BLaER1 (cell line): ENCODE results near the gene CALB2.

Experiments used
- H3K27ac ChIP-seq: shearing (Covaris generic); formaldehyde crosslinking; 2 replicates; pipeline ENCODE4 v1.8.1; 2022
- H3K27me3 ChIP-seq: shearing (Covaris generic); formaldehyde crosslinking; 2 replicates; pipeline ENCODE4 v1.8.1; 2022
- H3K36me3 ChIP-seq: shearing (Covaris generic); formaldehyde crosslinking; 2 replicates; pipeline ENCODE4 v1.8.1; 2022
- H3K4me1 ChIP-seq: shearing (Covaris generic); formaldehyde crosslinking; 2 replicates; pipeline ENCODE4 v1.8.1; 2022
- H3K4me2 ChIP-seq: shearing (Covaris generic); formaldehyde crosslinking; 2 replicates; pipeline ENCODE4 v1.8.1; 2022
- H3K4me3 ChIP-seq: shearing (Covaris generic); formaldehyde crosslinking; 2 replicates; pipeline ENCODE4 v1.8.1; 2022
- H3K9ac ChIP-seq: shearing (Covaris generic); formaldehyde crosslinking; 2 replicates; pipeline ENCODE4 v1.8.1; 2022
- H3K9me3 ChIP-seq: shearing (Covaris generic); formaldehyde crosslinking; 2 replicates; pipeline ENCODE4 v1.8.1; 2022
- H4K20me1 ChIP-seq: shearing (Covaris generic); formaldehyde crosslinking; 2 replicates; pipeline ENCODE4 v1.8.1; 2022
- Cebpa-rat ChIP-seq: shearing (Covaris generic); IDR thresholded peaks from 2 replicates; pipeline ENCODE4 v1.8.1; 2022

The CALB2 gene

DNA sequence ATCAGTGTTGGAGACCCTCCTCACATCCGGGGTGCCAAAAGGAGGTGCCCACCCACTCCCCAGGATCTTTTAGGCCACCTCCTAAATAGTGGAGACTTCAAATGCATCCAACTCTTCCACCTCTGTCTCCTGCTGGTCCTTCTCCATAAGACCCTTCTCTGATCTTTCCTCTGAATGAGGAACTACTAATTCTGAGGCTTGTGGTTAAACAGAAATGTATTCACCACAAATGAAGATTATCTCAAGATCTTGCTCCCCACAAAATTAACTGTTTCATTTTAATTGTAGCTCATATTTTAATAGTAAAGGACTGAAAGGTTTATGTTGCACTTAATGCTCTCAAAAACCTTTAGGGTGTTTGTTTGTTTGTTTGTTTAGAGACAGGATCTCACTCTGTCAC lies 49.2 kb downstream of the CALB2 start:
- Histone ChIP-seq H3K4me1 (peaks cover 62% of the 10 kb centered on the region), H3K36me3 (no peaks in the 10 kb centered on the region), H3K4me3 (peak overlapping the region; percentile 7; the same call in 1 of the 2 replicates), H3K4me2 (peak overlapping the region; percentile 79), H4K20me1 (no peaks in the 10 kb centered on the region), H3K27ac (no peak overlapping the region), H3K9me3 (peaks cover 25% of the 10 kb centered on the region), H3K27me3 (no peaks in the 10 kb centered on the region), H3K9ac (no peak overlapping the region)
- TF ChIP-seq Cebpa-rat = no peak

DNA sequence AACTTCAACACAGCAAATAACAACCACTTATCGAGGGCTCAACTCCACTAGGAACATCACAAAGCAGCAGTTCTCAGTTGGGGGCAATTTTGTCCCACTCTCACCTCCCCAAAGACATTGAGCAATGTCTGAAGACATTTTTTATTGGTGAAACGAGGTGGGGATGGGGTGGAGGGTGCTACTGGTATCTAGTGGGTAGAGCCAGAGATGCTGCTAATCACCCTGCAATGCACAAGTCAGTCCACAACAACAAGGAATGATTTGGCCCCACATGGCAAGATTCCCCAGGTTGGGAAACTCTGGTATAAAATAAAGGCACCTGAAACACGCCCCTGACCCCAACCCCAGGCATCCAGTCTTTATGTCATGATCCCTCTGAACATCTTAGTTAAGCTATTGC lies 50.0 kb downstream of the CALB2 start:
- Histone ChIP-seq H3K27ac (no peak overlapping the region), H3K4me2 (peak overlapping the region; percentile 79), H3K4me1 (peaks cover 67% of the 10 kb centered on the region), H3K4me3 (no peak overlapping the region), H3K36me3 (no peaks in the 10 kb centered on the region), H4K20me1 (no peaks in the 10 kb centered on the region), H3K27me3 (no peaks in the 10 kb centered on the region), H3K9ac (no peak overlapping the region), H3K9me3 (peaks cover 18% of the 10 kb centered on the region)
- TF ChIP-seq Cebpa-rat = no peak

DNA sequence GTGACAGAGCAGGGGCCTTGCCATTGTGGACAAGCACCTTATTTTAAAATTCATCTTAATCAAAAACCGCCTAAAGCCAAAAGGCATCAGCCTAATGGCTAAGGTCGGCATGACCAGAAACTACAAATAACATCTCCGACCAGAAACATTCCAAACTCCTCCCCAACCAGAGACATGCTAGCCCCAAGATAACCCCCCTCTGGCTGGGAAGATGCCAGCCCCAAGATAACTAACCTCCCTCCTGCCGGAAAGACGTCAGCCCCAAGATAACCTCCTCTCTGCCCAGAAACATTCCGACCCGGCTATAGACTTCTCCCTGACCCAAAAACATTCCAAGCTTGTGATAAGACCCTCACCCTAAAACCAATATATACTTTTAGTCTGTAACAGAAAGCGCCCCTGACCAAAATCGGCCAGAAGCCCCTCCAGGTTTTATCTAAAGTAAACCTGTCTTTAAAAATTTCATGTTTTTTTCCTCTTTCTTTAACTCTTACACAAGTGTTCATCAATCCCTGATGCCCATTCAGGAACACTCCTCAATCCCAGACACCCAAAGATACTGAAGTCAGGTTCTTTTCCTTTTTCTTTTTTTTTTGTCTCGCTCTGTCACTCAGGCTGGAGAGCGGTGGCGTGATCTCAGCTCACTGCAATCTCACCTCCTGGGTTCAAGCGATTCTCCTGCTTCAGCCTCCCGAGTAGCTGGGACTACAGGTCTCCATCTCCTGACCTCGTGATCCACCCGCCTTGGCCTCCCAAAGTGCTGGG lies 50.7 kb downstream of the CALB2 start:
- peaks cover 67% of the 10 kb centered on the region for H3K4me1 ChIP-seq
- H3K27me3 ChIP-seq = no peaks in the 10 kb centered on the region
- H3K4me2 ChIP-seq = peak overlapping the region; percentile 79; the same call in 1 of the 2 replicates
- no peak overlapping the region for H3K4me3 ChIP-seq
- TF ChIP-seq Cebpa-rat = no peak
- no peak overlapping the region for H3K9ac ChIP-seq
- no peaks in the 10 kb centered on the region for H4K20me1 ChIP-seq
- H3K36me3 ChIP-seq = no peaks in the 10 kb centered on the region
- no peak overlapping the region for H3K27ac ChIP-seq
- H3K9me3 ChIP-seq = peaks cover 12% of the 10 kb centered on the region

DNA sequence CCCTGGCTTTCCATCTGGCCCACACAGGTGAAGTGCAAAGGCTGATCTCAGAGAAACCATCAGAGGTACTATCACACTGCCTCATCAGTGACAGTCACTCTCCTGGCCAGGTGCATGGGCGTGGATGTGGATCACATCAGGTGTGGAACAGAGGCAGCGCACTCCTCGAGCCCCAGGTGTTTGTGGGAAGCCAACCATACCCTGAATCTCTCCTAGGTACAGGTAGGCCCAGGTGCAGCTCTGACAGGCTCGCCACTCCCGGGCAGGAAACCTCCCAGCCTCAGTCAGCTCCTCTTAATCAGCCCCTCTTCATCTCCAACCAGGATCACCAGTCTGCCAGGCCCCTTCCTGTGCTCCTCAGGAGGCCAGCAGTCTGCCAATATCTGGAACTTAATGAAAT lies 51.6 kb downstream of the CALB2 start:
- TF ChIP-seq Cebpa-rat = no peak
- Histone ChIP-seq H3K4me2 (peak overlapping the region; percentile 18; the same call in 1 of the 2 replicates), H3K36me3 (no peaks in the 10 kb centered on the region), H4K20me1 (no peaks in the 10 kb centered on the region), H3K27ac (no peak overlapping the region), H3K27me3 (no peaks in the 10 kb centered on the region), H3K9ac (no peak overlapping the region), H3K9me3 (peaks cover 2% of the 10 kb centered on the region), H3K4me1 (peaks cover 63% of the 10 kb centered on the region), H3K4me3 (no peak overlapping the region)

DNA sequence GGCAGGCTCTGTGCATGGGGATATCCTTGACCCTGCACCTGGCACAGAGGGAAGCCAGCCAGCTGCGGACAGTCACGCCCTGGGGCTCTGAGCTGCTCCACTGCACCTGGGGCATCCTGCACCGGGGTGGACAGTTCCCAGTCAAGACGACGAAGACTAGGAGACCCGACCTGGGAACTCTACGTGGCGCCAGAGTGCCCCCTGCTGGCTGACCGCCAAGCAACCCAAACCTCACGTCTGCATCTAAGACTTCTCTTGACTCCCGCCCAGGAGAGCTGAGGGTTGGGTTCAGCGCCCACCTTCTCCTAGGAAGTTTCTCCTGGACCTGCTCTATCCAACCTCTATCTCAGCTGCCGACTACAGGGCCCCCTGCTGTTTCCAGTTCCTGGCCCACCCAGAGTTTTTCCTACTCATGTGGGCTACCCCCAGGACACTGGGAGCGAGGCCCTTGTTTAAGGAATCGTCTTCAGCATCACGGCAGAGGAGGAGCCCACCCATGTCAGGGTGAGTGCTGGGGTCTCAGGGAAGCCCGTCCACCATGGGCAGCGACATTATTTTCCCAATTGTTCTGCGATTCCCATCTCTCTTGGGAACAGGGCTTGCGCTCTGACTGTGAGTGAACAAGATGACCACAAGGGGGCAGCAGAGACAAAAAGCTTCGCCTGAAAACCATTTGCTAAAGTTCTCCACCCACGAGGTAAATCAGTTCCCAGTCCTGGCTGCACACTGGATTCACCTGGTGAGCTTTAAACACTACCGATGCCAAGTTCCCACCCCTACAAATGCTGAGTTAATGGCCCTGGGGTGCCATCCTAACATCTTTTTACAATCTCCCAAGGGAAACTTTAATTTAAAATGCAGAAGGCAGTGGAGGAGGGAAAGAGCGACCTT lies 54.0 kb downstream of the CALB2 start:
- no peak overlapping the region for H3K4me3 ChIP-seq
- H3K36me3 ChIP-seq = no peaks in the 10 kb centered on the region
- H3K9me3 ChIP-seq = no peaks in the 10 kb centered on the region
- H3K4me2 ChIP-seq = peak overlapping the region; percentile 55
- no peak overlapping the region for H3K27ac ChIP-seq
- TF ChIP-seq Cebpa-rat = no peak
- H3K4me1 ChIP-seq = peaks cover 39% of the 10 kb centered on the region
- no peak overlapping the region for H3K9ac ChIP-seq
- no peaks in the 10 kb centered on the region for H3K27me3 ChIP-seq
- H4K20me1 ChIP-seq = no peaks in the 10 kb centered on the region

DNA sequence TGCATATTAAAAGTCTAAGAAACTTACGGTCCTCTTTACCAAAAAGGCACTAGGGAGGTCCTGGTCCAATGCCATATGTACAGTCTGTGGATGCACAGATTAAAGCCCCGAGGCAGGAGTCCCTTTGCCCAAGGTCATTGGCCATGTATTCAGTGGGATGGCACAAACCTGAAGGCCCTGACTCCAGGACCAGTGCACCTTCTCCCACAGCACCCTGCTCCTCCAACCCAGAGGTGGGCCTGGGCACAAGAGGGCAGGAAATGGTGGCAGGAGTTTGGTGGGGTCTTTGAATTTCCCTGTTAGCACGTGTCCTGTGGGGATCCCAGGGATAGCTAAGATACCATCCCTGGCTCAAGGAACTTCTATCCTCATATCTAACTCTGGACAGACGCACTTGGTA lies 54.8 kb downstream of the CALB2 start:
- Histone ChIP-seq H3K9me3 (no peaks in the 10 kb centered on the region), H3K27ac (no peak overlapping the region), H3K4me1 (peaks cover 31% of the 10 kb centered on the region), H3K4me2 (peak overlapping the region; percentile 55; the same call in 1 of the 2 replicates), H3K4me3 (no peak overlapping the region), H3K36me3 (no peaks in the 10 kb centered on the region), H3K27me3 (no peaks in the 10 kb centered on the region), H4K20me1 (no peaks in the 10 kb centered on the region), H3K9ac (no peak overlapping the region)
- TF ChIP-seq Cebpa-rat = no peak

DNA sequence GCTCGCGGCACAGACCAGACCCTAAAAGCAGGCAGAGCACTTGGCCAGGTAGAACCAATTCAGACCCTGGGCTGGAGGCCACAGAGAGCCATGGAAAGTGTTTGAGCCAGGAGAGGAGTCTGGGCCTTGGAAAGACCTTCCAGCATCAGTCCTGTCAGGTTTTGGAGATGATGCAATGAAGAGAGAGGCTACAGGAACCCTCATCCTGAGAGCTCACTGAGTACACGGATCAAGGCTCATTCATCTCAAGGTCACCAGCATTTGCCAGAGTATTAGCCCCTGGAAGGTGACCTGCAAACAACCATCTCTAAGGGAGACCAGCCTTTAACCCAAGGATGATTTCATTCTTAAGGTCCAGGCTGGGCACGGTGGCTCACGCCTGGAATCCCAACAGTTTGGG lies 55.5 kb downstream of the CALB2 start:
- H3K36me3 ChIP-seq = no peaks in the 10 kb centered on the region

DNA sequence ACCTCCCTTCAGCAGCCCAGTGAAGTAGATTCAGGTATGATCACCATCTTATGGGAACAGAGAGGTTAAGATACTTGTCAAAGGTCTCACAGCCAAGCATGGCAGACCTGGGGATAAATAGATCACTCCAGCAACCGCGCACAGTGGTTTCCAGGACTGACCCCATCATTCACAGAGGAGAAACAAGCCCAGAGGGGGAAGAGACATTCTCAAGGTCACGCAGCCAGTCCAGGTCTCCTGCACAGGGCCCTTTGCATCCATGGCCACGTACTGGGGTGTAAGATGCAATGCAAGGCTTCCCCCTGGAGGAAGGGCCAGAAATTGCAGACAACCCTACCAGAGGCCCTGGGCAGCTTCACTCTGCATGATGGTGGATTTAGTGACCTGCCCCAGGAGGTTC lies 63.4 kb downstream of the CALB2 start:
- Histone ChIP-seq H4K20me1 (no peaks in the 10 kb centered on the region), H3K4me2 (no peak overlapping the region), H3K9me3 (peaks cover 14% of the 10 kb centered on the region), H3K27ac (no peak overlapping the region), H3K4me1 (no peaks in the 10 kb centered on the region), H3K36me3 (no peaks in the 10 kb centered on the region), H3K27me3 (peaks cover 34% of the 10 kb centered on the region), H3K9ac (no peak overlapping the region), H3K4me3 (no peak overlapping the region)
- TF ChIP-seq Cebpa-rat = no peak

More for the DNA sequence above, 55.5 kb downstream of the CALB2 start:
- Histone ChIP-seq H3K4me1 (peaks cover 24% of the 10 kb centered on the region), H3K27ac (no peak overlapping the region), H3K4me3 (no peak overlapping the region), H4K20me1 (no peaks in the 10 kb centered on the region), H3K27me3 (no peaks in the 10 kb centered on the region), H3K4me2 (no peak overlapping the region), H3K9me3 (no peaks in the 10 kb centered on the region), H3K9ac (no peak overlapping the region)
- TF ChIP-seq Cebpa-rat = no peak

DNA sequence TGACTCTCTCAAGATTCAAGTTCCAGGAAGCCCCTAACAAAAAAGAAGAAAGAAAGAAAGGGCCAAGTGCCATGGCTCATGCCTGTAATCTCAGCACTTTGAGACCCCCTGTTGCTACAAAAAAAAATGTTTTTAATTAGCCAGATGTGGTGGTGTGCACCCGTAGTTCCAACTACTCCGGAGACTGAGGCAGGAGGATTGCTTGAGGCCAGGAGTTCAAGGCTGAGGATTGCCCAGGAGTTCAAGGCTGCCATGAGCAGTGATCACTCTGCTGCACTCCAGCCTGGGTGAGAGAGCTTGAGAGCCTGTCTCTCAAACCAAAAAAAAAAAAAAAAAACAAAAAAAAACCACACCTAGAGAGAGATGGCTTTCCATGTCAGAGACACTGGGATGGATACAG lies 64.5 kb downstream of the CALB2 start:
- no peak overlapping the region for H3K9ac ChIP-seq
- no peak overlapping the region for H3K4me2 ChIP-seq
- no peak overlapping the region for H3K4me3 ChIP-seq
- H3K27me3 ChIP-seq = peaks cover 39% of the 10 kb centered on the region
- H4K20me1 ChIP-seq = no peaks in the 10 kb centered on the region
- H3K9me3 ChIP-seq = peaks cover 24% of the 10 kb centered on the region
- H3K36me3 ChIP-seq = no peaks in the 10 kb centered on the region
- H3K27ac ChIP-seq = no peak overlapping the region
- H3K4me1 ChIP-seq = no peaks in the 10 kb centered on the region
- TF ChIP-seq Cebpa-rat = no peak

DNA sequence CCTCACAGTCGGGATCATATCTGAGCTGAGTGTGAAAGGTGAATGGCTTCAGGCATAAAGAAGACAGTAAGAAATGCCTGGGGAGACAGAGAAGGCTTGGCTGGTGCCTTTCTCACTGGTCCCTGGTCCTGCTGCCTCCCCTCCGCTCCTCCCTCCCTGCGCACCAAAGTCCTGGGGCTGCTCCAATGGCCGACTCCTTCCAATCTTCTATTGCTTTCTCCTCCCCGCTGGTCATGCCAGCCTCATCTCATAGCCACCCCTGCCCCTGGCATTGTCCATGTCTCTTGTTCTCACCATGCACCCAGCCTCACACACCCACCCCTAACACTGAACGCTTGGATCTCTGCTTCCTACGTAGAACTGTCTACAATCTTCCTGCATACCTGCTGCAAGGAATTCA lies 65.3 kb downstream of the CALB2 start:
- no peak for TF ChIP-seq Cebpa-rat
- no peaks in the 10 kb centered on the region for H3K4me1 ChIP-seq
- peaks cover 39% of the 10 kb centered on the region for H3K27me3 ChIP-seq
- H3K9ac ChIP-seq = no peak overlapping the region
- H4K20me1 ChIP-seq = no peaks in the 10 kb centered on the region
- H3K4me2 ChIP-seq = no peak overlapping the region
- peaks cover 28% of the 10 kb centered on the region for H3K9me3 ChIP-seq
- H3K36me3 ChIP-seq = no peaks in the 10 kb centered on the region
- no peak overlapping the region for H3K27ac ChIP-seq
- H3K4me3 ChIP-seq = no peak overlapping the region
